HUES48 (cell line): ENCODE measurements around the gene ISCA2.

Experiments used
- H3K27ac ChIP-seq: one replicate; pipeline ENCODE4 v1.7.0; 2013; ENCODE audit warnings: low read depth, low read length, inconsistent platforms
- H3K27me3 ChIP-seq: 2 replicates; pipeline ENCODE4 v1.6.1; 2013; ENCODE audit warnings: mild to moderate bottlenecking, low read length; ENCODE audit not compliant: control insufficient read depth, insufficient read depth
- H3K36me3 ChIP-seq: 2 replicates; pipeline ENCODE4 v1.6.1; 2013; ENCODE audit warnings: low read length; ENCODE audit not compliant: control insufficient read depth, insufficient read depth
- H3K4me1 ChIP-seq: 2 replicates; pipeline ENCODE4 v1.6.1; 2013; ENCODE audit warnings: mild to moderate bottlenecking, low read length; ENCODE audit not compliant: control insufficient read depth, insufficient read depth
- H3K4me3 ChIP-seq: 2 replicates; pipeline ENCODE4 v1.5.1; 2013; ENCODE audit warnings: mild to moderate bottlenecking, low read depth, low read length
- H3K9ac ChIP-seq: 2 replicates; pipeline ENCODE4 v1.6.1; 2013; ENCODE audit warnings: mild to moderate bottlenecking, low read depth, low read length, moderate library complexity
- H3K9me3 ChIP-seq: 2 replicates; pipeline ENCODE4 v1.6.1; 2013; ENCODE audit warnings: low read length; ENCODE audit not compliant: control insufficient read depth, insufficient read depth

Gene ISCA2

GRCh38 chr14:74483321-74483720 lies 10.2 kb upstream of the ISCA2 start:
- Histone ChIP-seq H3K9ac (no peak overlapping the region), H3K4me1 (peaks cover 7% of the 10 kb centered on the region; the same call in 1 of the 2 replicates), H3K4me3 (no peak overlapping the region), H3K36me3 (peaks cover 86% of the 10 kb centered on the region), H3K27ac (no peak overlapping the region), H3K9me3 (no peaks in the 10 kb centered on the region), H3K27me3 (no peaks in the 10 kb centered on the region)

- Histone ChIP-seq H3K9ac (no peak overlapping the region), H3K36me3 (peaks cover 60% of the 10 kb centered on the region), H3K27me3 (no peaks in the 10 kb centered on the region), H3K9me3 (no peaks in the 10 kb centered on the region), H3K27ac (no peak overlapping the region), H3K4me1 (peaks cover 14% of the 10 kb centered on the region), H3K4me3 (no peak overlapping the region)
Measured at GRCh38 chr14:74486164-74486563, 7.4 kb upstream of the ISCA2 start.

- H3K27ac ChIP-seq, result no peak overlapping the region
- H3K4me1 ChIP-seq, result peaks cover 21% of the 10 kb centered on the region
- H3K36me3 ChIP-seq, result peaks cover 34% of the 10 kb centered on the region
Measured at GRCh38 chr14:74488786-74489397, 4.7 kb upstream of the ISCA2 start.

GRCh38 chr14:74490486-74490885 lies 3.1 kb upstream of the ISCA2 start:
- Histone ChIP-seq H3K4me1 (peaks cover 26% of the 10 kb centered on the region), H3K36me3 (peaks cover 29% of the 10 kb centered on the region), H3K27ac (no peak overlapping the region), H3K4me3 (no peak overlapping the region), H3K27me3 (no peaks in the 10 kb centered on the region), H3K9me3 (no peaks in the 10 kb centered on the region), H3K9ac (no peak overlapping the region)

More at GRCh38 chr14:74488786-74489397, 4.7 kb upstream of the ISCA2 start:
- no peak overlapping the region for H3K9ac ChIP-seq
- no peak overlapping the region for H3K4me3 ChIP-seq
- no peaks in the 10 kb centered on the region for H3K9me3 ChIP-seq
- H3K27me3 ChIP-seq, result no peaks in the 10 kb centered on the region

- Histone ChIP-seq H3K36me3 (peaks cover 28% of the 10 kb centered on the region), H3K9ac (peak overlapping the region; percentile 69), H3K27me3 (no peaks in the 10 kb centered on the region), H3K9me3 (no peaks in the 10 kb centered on the region), H3K4me3 (peak overlapping the region; percentile 86), H3K27ac (peak overlapping the region; percentile 97), H3K4me1 (peaks cover 26% of the 10 kb centered on the region)
Measured at GRCh38 chr14:74491956-74492775, 1.4 kb upstream of the ISCA2 start.

- Histone ChIP-seq H3K4me1 (peaks cover 22% of the 10 kb centered on the region), H3K9me3 (no peaks in the 10 kb centered on the region), H3K4me3 (peak within 1 kb of the TSS; percentile 98), H3K36me3 (peaks cover 23% of the 10 kb centered on the region; the same call in 1 of the 2 replicates), H3K27ac (peak within 1 kb of the TSS; percentile 97), H3K27me3 (no peaks in the 10 kb centered on the region), H3K9ac (peak within 1 kb of the TSS; percentile 76)
Measured at GRCh38 chr14:74492776-74493342, 706 bp upstream of the ISCA2 start, which contains the start of gene NPC2. Gene NPC2, minus strand, starts transcription at chr14:74493305. Its CDS starts 31 bp downstream, at chr14:74493274.

GRCh38 chr14:74495356-74495755 lies 1.8 kb downstream of the ISCA2 start:
- Histone ChIP-seq H3K9ac (no peak overlapping the region), H3K27me3 (no peaks in the 10 kb centered on the region), H3K9me3 (no peaks in the 10 kb centered on the region), H3K4me1 (peaks cover 15% of the 10 kb centered on the region), H3K27ac (no peak overlapping the region), H3K36me3 (peaks cover 19% of the 10 kb centered on the region; the same call in 1 of the 2 replicates), H3K4me3 (no peak overlapping the region)

- H3K9me3 ChIP-seq, result no peaks in the 10 kb centered on the region
- H3K27me3 ChIP-seq, result no peaks in the 10 kb centered on the region
- no peak overlapping the region for H3K4me3 ChIP-seq
- peaks cover 19% of the 10 kb centered on the region for H3K4me1 ChIP-seq
- peaks cover 10% of the 10 kb centered on the region; the same call in 1 of the 2 replicates for H3K36me3 ChIP-seq
- peak overlapping the region; percentile 85 for H3K27ac ChIP-seq
- H3K9ac ChIP-seq, result peak overlapping the region; percentile 40; the same call in 1 of the 2 replicates
Measured at GRCh38 chr14:74500417-74501134, 7.0 kb downstream of the ISCA2 start.

- Histone ChIP-seq H3K36me3 (peaks cover 4% of the 10 kb centered on the region; the same call in 1 of the 2 replicates), H3K4me3 (no peak overlapping the region), H3K4me1 (peaks cover 19% of the 10 kb centered on the region), H3K27me3 (no peaks in the 10 kb centered on the region), H3K27ac (peak overlapping the region; percentile 85), H3K9ac (peak overlapping the region; percentile 40; the same call in 1 of the 2 replicates), H3K9me3 (no peaks in the 10 kb centered on the region)
Measured at GRCh38 chr14:74501135-74501614, 7.6 kb downstream of the ISCA2 start.

- H3K36me3 ChIP-seq, result no peaks in the 10 kb centered on the region
- no peak overlapping the region for H3K4me3 ChIP-seq
- H3K9ac ChIP-seq, result no peak overlapping the region
- no peaks in the 10 kb centered on the region for H3K9me3 ChIP-seq
- peaks cover 19% of the 10 kb centered on the region for H3K4me1 ChIP-seq
- no peaks in the 10 kb centered on the region for H3K27me3 ChIP-seq
- no peak overlapping the region for H3K27ac ChIP-seq
Measured at GRCh38 chr14:74501691-74502090, 8.1 kb downstream of the ISCA2 start.
